HepG2 (cell line): ENCODE measurements around the gene AUTS2. TPM values are rescaled to one million over a fixed set of nuclear protein-coding genes. Genes with fewer than 3 reads are reported as not detected.

ENCODE experiments used
- ATAC-seq: fragments of 200-7000 bp; cut with Tn5 transposase; 3 replicates; pipeline ENCODE4 v1.9.1; 2020; ENCODE audit warnings: mild to moderate bottlenecking, moderate library complexity
- BruUV-seq: library from RNA; stranded (reverse); fragments of 400-500 nt; replicated peaks from 2 replicates; lab custom pipeline; 2021; lab: Mats Ljungman, UMichigan
- CTCF ChIA-PET: fragments of 300-600 bp; formaldehyde crosslinking; extraction: SDS; loops from one replicate; lab custom pipeline; 2021; ENCODE audit warnings: low total read pairs, inconsistent platforms, low intra/inter-chr PET ratio; lab: Yijun Ruan, JAX
- POLR2A ChIA-PET: fragments of 350-600 bp; sonication (Branson Sonifier 250); formaldehyde crosslinking; loops from one replicate; lab custom pipeline; 2020; ENCODE audit warnings: antibody characterized with exemption, inconsistent platforms; lab: Yijun Ruan, JAX
- DNase-seq: peaks from one replicate; pipeline ENCODE4 v3.0.0-alpha.2; 2015; ENCODE audit warnings: low spot score
- FAIRE-seq: peaks from 3 replicates; lab custom pipeline; 2011; peaks lifted over from hg19 to GRCh38; lab: Jason Lieb, UNC
- H2AFZ ChIP-seq: one replicate; pipeline ENCODE4 v1.6.1; 2011; ENCODE audit warnings: low read length, inconsistent platforms
- H3K27ac ChIP-seq: fragments of 300-600 bp; 3 replicates; pipeline ENCODE4 v1.8.0; 2011; ENCODE audit warnings: mixed run types, mild to moderate bottlenecking, mixed read lengths, low read length, inconsistent platforms; ENCODE audit not compliant: insufficient read depth; ENCODE audit errors: extremely low read length
- H3K27me3 ChIP-seq, 2 experiments: fragments of 200-600 bp in 1 of 2; 2 replicates in 1 of 2; 3 replicates in 1 of 2; pipeline versions ENCODE4 v1.6.0 to v1.8.0; 2011; ENCODE audit warnings: low read length in 2 of 2, mild to moderate bottlenecking in 2 of 2, moderate library complexity in 2 of 2, inconsistent platforms in 1 of 2; ENCODE audit not compliant: insufficient read depth in 2 of 2, control insufficient read depth in 1 of 2
- H3K36me3 ChIP-seq, 2 experiments: fragments of 200-600 bp in 1 of 2; replicated peaks in 1 of 2; 2 replicates in 1 of 2; 3 replicates in 1 of 2; pipeline versions ENCODE4 v1.5.1 to v1.8.0; 2011; ENCODE audit warnings: low read length in 2 of 2, inconsistent platforms in 1 of 2; ENCODE audit not compliant: insufficient read depth in 2 of 2, control insufficient read depth in 1 of 2
- H3K4me1 ChIP-seq: 2 replicates; pipeline ENCODE4 v1.5.1; 2012; ENCODE audit warnings: low read length, inconsistent platforms; ENCODE audit not compliant: insufficient read depth
- H3K4me2 ChIP-seq: 2 replicates; pipeline ENCODE4 v1.6.0; 2011; ENCODE audit warnings: low read depth, low read length, inconsistent platforms
- H3K4me3 ChIP-seq, 3 experiments: fragments of 200-600 bp in 1 of 3; sonication (generic), shearing (Covaris generic) in 1 of 3; replicated peaks in 1 of 3; 2 replicates each; pipeline ENCODE4 v1.5.1; 2011 to 2016; ENCODE audit warnings: low read length in 3 of 3, inconsistent platforms in 2 of 3, low read depth in 2 of 3, mild to moderate bottlenecking in 2 of 3, control low read depth in 1 of 3, mixed read lengths in 1 of 3; ENCODE audit not compliant: insufficient read depth in 1 of 3
- H3K79me2 ChIP-seq: one replicate; pipeline ENCODE4 v1.6.1; 2011; ENCODE audit warnings: low read length, inconsistent platforms; ENCODE audit not compliant: insufficient read depth
- H3K9ac ChIP-seq: 2 replicates; pipeline ENCODE4 v1.6.0; 2011; ENCODE audit warnings: mild to moderate bottlenecking, low read depth, low read length, inconsistent platforms; ENCODE audit not compliant: insufficient read depth
- H3K9me3 ChIP-seq: 2 replicates; pipeline ENCODE4 v1.5.1; 2012; ENCODE audit warnings: mild to moderate bottlenecking, low read length
- H4K20me1 ChIP-seq: 2 replicates; pipeline ENCODE4 v1.6.0; 2011; ENCODE audit warnings: inconsistent platforms, mild to moderate bottlenecking, low read length, moderate library complexity; ENCODE audit not compliant: insufficient read depth
- FOSL2 ChIP-seq: sonication (generic); formaldehyde crosslinking; IDR thresholded peaks from 2 replicates; pipeline ENCODE4 v1.4.0; 2020; ENCODE audit warnings: missing genetic modification reagents
- NFIB ChIP-seq: sonication (generic); formaldehyde crosslinking; IDR thresholded peaks from 2 replicates; pipeline ENCODE4 v1.9.0; 2021; ENCODE audit warnings: missing genetic modification reagents, mild to moderate bottlenecking, borderline replicate concordance
- RBM22 ChIP-seq: fragments of 200-400 bp; formaldehyde crosslinking; optimal IDR thresholded peaks from 2 replicates; pipeline ENCODE3; 2017; ENCODE audit warnings: mild to moderate bottlenecking, low read length, moderate library complexity
- TRIM24 ChIP-seq: sonication (generic); formaldehyde crosslinking; IDR thresholded peaks from 2 replicates; pipeline ENCODE4 v1.8.0; 2022; ENCODE audit warnings: mild to moderate bottlenecking, missing genetic modification reagents
- ZC3H4 ChIP-seq: sonication (generic); formaldehyde crosslinking; IDR thresholded peaks from 2 replicates; pipeline ENCODE4 v1.4.0; 2020; ENCODE audit warnings: missing genetic modification reagents, borderline replicate concordance
- ZEB1 ChIP-seq: IDR thresholded peaks from 2 replicates; pipeline ENCODE4 v1.6.1; 2012; ENCODE audit warnings: mild to moderate bottlenecking, low read depth, inconsistent platforms; ENCODE audit not compliant: insufficient replicate concordance
- ZFP1 ChIP-seq: IDR thresholded peaks from 2 replicates; pipeline ENCODE4 v1.6.1; 2016
- ZNF383 ChIP-seq: sonication (generic); formaldehyde crosslinking; IDR thresholded peaks from 2 replicates; pipeline ENCODE4 v1.4.0; 2020; ENCODE audit warnings: missing genetic modification reagents, mild to moderate bottlenecking, borderline replicate concordance
- WGBS: methylation state at CpG from one replicate; pipeline ENCODE4 v1.1.6; 2017; ENCODE audit warnings: low lambda C conversion rate; 5-methylcytosine and 5-hydroxymethylcytosine counted together
- in situ Hi-C: cut with HindIII; loops from 2 replicates; pipeline ENCODE4 v1.10.0; 2017; ENCODE audit warnings: low pct_unique_long_range_greater_than_20kb; ENCODE audit not compliant: extremely low pct_ligation_motif_present
- intact Hi-C: fragments of 100-400 bp; cut with micrococcal nuclease; formaldehyde crosslinking; loops from one replicate; pipeline ENCODE4 v1.10.0; 2022; ENCODE audit not compliant: unreplicated experiment
- polyA plus RNA-seq, 8 experiments: library from polyadenylated mRNA; depleted of rRNA in 3 of 8; stranded (reverse) in 7 of 8; unstranded in 1 of 8; fragments of >200 nt; fragmentation: Illumina TruSeq in 4 of 8; extraction: Trizol in 4 of 8; gene quantifications; 2 replicates each; pipeline versions ENCODE4 v1.2.1 to v1.2.3, GENCODE V29; 2011 to 2016; ENCODE audit warnings: low read depth in 4 of 8, missing spikeins in 1 of 8, mixed read lengths in 1 of 8; ENCODE audit not compliant: insufficient read depth in 1 of 8
- total RNA-seq, 5 experiments: library from RNA; depleted of rRNA; stranded (reverse); fragments of >200 nt; fragmentation: Illumina TruSeq; extraction: Trizol; gene quantifications; 2 replicates each; pipeline ENCODE4 v1.2.3, GENCODE V29; 2016; ENCODE audit warnings: low read depth in 1 of 5
- TF ChIP-seq, protein P1 (sequence below): sonication (generic); formaldehyde crosslinking; IDR thresholded peaks from 2 replicates; pipeline ENCODE4 v1.5.0; 2020; ENCODE audit warnings: missing genetic modification reagents
- TF ChIP-seq, protein P2 (sequence below): conservative IDR thresholded peaks from 2 replicates; pipeline ENCODE4 v1.6.1; 2018; ENCODE audit warnings: missing genetic modification reagents

AUTS2 gene
- total and polyA plus RNA-seq, 2 of the 13 experiments (the other 11 are each of a cell fraction or from before 2014, with no cell fraction given): 0.38 TPM; not detected in 1

DNA sequence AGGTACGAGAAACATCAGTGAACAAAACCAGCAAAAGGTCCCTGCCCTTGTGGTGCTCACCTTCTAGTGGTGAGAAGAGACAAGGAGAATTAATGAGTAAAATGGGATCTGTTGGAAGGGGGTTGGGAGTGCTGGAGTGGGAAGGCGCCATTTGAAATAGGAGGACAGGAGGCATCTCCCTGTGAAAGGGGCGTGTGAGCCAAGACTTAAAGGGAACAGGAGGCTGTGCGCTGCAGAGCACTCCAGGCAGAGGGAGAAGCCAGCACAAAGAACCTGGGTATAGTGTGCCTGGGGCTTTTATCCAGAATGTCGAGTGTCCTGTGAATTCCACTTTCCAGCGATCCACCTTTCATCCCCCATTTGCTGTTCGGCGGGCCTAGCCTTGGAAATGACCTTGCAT, 1035.8 kb downstream of the AUTS2 start:
- in situ Hi-C loops (no loop called here), intact Hi-C loops (no loop called here)
- Histone ChIP-seq H2AFZ (no peak overlapping the region), H4K20me1 (no peaks in the 10 kb centered on the region), H3K36me3 (no peaks in the 10 kb centered on the region), H3K4me2 (no peak overlapping the region), H3K27me3 (no peaks in the 10 kb centered on the region; a peak in 1 of 5 replicates), H3K27ac (no peak overlapping the region), H3K4me3 (no peak overlapping the region), H3K79me2 (no peaks in the 10 kb centered on the region), H3K4me1 (no peaks in the 10 kb centered on the region), H3K9ac (no peak overlapping the region), H3K9me3 (no peaks in the 10 kb centered on the region)
- FAIRE-seq (no peak), ATAC-seq (no peak), DNase-seq (no peak)
- POLR2A ChIA-PET: no interaction called here
- TF ChIP-seq FOSL2: no peak
- TF ChIP-seq, protein P1, sequence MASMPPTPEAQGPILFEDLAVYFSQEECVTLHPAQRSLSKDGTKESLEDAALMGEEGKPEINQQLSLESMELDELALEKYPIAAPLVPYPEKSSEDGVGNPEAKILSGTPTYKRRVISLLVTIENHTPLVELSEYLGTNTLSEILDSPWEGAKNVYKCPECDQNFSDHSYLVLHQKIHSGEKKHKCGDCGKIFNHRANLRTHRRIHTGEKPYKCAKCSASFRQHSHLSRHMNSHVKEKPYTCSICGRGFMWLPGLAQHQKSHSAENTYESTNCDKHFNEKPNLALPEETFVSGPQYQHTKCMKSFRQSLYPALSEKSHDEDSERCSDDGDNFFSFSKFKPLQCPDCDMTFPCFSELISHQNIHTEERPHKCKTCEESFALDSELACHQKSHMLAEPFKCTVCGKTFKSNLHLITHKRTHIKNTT (CRISPR knock-in tag): no peak
- no peak for TF ChIP-seq TRIM24 (CRISPR knock-in tag)
- TF ChIP-seq ZEB1: no peak
- TF ChIP-seq, protein P2, sequence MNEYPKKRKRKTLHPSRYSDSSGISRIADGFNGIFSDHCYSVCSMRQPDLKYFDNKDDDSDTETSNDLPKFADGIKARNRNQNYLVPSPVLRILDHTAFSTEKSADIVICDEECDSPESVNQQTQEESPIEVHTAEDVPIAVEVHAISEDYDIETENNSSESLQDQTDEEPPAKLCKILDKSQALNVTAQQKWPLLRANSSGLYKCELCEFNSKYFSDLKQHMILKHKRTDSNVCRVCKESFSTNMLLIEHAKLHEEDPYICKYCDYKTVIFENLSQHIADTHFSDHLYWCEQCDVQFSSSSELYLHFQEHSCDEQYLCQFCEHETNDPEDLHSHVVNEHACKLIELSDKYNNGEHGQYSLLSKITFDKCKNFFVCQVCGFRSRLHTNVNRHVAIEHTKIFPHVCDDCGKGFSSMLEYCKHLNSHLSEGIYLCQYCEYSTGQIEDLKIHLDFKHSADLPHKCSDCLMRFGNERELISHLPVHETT: no peak
- TF ChIP-seq ZC3H4 (CRISPR knock-in tag): no peak
- no peak for TF ChIP-seq NFIB (CRISPR knock-in tag)
- no peak for TF ChIP-seq ZFP1
- TF ChIP-seq RBM22: no peak
- TF ChIP-seq ZNF383 (CRISPR knock-in tag): no peak
- CTCF ChIA-PET: no interaction called here
- 18% methylated on average over 7 of the region's 8 CpGs for WGBS
- no TSS peak for BruUV-seq
